Measurements from ENCODE around the gene RPS6KL1. TPM values are rescaled to one million over a fixed set of nuclear protein-coding genes. Genes with fewer than 3 reads are reported as not detected.

The RPS6KL1 gene, protein sequence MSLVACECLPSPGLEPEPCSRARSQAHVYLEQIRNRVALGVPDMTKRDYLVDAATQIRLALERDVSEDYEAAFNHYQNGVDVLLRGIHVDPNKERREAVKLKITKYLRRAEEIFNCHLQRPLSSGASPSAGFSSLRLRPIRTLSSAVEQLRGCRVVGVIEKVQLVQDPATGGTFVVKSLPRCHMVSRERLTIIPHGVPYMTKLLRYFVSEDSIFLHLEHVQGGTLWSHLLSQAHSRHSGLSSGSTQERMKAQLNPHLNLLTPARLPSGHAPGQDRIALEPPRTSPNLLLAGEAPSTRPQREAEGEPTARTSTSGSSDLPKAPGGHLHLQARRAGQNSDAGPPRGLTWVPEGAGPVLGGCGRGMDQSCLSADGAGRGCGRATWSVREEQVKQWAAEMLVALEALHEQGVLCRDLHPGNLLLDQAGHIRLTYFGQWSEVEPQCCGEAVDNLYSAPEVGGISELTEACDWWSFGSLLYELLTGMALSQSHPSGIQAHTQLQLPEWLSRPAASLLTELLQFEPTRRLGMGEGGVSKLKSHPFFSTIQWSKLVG
- 1 to 10 TPM; 5.6 to 6.7 TPM for total RNA-seq
- polyA plus RNA-seq (ENCODE audit: insufficient read length in 6 of 6) = 1 to 10 TPM in 4 of 6 donors, under 1 TPM in 2; 0.62 to 1.8 (median 1.1) TPM
- long read RNA-seq, donor 1 = 0 reads
- long read RNA-seq, donor 2 = 0 reads
- long read RNA-seq, donor 3 = 0 reads
- long read RNA-seq, donor 4, partial matches to known transcripts = 0 of 1 reads
- long read RNA-seq, donor 4, other reads (novel, unspliced or antisense) = 0 of 1 reads
- long read RNA-seq, donor 5 = 0 reads
- long read RNA-seq, donor 6 = 0 reads
- long read RNA-seq, donor 7 = 0 reads
- long read RNA-seq, donor 8 = 0 reads
- long read RNA-seq, donor 9 = 0 reads
- long read RNA-seq, donor 10, partial matches to known transcripts = 1 of 3 reads
- long read RNA-seq, donor 10, other reads (novel, unspliced or antisense) = 2 of 3 reads
- long read RNA-seq, donor 11 = 0 reads
- long read RNA-seq, donor 12 = 0 reads

DNA sequence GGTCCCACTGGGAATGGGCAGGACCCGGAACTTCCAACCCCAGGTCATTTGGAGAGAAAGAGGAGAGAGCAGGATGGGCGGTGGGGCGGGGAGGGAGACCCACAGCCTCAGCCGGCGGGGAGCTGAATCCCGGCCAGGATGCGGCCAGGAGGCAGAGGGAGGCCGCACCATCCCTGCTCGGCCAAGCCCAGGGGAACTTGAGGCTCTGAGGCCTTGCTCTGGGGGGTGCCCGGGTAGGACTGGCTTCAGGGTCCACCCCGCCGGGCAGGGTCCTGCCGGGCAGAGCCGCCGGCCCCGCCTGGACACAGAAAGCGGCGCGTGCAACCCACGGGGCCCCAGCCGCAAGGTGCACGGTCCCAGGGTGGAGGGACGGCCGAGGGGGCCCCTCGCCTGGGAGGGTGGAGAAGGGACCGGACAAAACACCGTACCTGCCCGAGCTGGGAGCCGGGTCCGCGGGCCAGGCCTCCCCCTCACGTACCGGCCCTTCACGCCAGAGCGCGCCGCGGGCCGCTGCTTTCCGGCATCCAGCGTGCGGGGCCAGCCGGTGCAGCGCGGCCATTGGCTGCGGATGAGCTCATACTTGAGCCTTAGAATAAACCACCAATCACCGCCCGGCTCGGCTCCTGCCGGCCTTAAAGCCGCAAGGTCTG, at the start of gene RPS6KL1:
Gene RPS6KL1, minus strand, starts transcription at position 509 of the 650 bp plus-strand sequence. CDS start 1,719 bp downstream, outside the sequence.
- H3K27ac ChIP-seq = no peak within 1 kb of the TSS
- intact Hi-C loops (cut with DNase I) = no loop called here
- ATAC-seq (peak; percentile 97), DNase-seq (peak in 3 of 4 donors; percentile 75 to 91 (median 75))
- no peaks in the 10 kb centered on the region for H3K9me3 ChIP-seq
- H3K4me1 ChIP-seq = peaks cover under 1 to 13% of the 10 kb centered on the region in 2 donors
- H3K36me3 ChIP-seq = no peaks in the 10 kb centered on the region
- H3K4me3 ChIP-seq = peak within 1 kb of the TSS; percentile 34 to 53
- TF ChIP-seq CTCF (IDR thresholded peaks at IDR 0.05) = no peak
- peaks cover 0 to 17% of the 10 kb centered on the region in 2 donors for H3K27me3 ChIP-seq

GRCh38 chr14:74968811-74969210, 45.8 kb upstream of the RPS6KL1 start:
- TF ChIP-seq CTCF (IDR thresholded peaks at IDR 0.05) = no peak
- Histone ChIP-seq H3K27ac (no peak overlapping the region), H3K36me3 (no peaks in the 10 kb centered on the region), H3K4me1 (peaks cover 0 to 8% of the 10 kb centered on the region in 2 donors), H3K4me3 (no peak overlapping the region), H3K27me3 (no peaks in the 10 kb centered on the region), H3K9me3 (no peaks in the 10 kb centered on the region)
- no peak for DNase-seq
- intact Hi-C loops (cut with DNase I) = no loop called here
- ATAC-seq = no peak

DNA sequence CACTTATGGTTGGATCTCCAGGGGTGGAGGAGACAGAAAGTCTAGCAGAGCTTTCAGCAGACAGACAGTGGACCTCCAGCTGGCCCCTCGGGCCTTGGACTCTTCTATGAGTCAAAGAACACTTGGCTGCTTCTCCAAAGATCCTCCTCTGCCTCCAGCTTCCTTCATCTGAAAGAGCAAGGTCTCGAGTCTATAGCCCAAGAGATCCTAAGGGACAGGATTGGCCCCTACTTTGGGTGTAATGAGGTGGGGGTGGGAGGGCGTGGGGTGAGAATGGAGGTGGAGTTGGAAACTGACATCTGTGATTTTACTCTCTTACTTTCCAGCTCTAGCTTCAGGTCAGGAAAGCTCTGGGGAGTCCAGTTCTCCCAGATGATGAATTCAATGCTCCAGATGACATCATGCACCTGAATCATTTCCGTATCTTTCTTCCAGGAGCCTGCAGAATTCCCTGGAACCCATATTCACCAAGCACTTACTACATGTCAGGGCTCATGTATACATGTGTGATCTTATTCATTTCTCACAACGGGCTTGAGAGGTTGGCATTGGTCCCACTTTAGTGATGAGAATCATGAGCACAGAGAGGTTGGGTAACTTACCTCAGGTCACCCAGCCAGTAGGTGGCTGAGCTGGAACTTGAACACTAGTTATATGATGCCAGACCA, 42.6 kb upstream of the RPS6KL1 start:
- TF ChIP-seq CTCF (IDR thresholded peaks at IDR 0.05) = no peak
- no peaks in the 10 kb centered on the region for H3K36me3 ChIP-seq
- H3K27me3 ChIP-seq = no peaks in the 10 kb centered on the region
- intact Hi-C loops (cut with DNase I) = no loop called here
- peaks cover 0 to 10% of the 10 kb centered on the region in 2 donors for H3K4me1 ChIP-seq
- no peaks in the 10 kb centered on the region for H3K9me3 ChIP-seq
- H3K27ac ChIP-seq = no peak overlapping the region
- DNase-seq (peak in 1 of 4 donors; percentile 40), ATAC-seq (no peak)
- H3K4me3 ChIP-seq = no peak overlapping the region

DNA sequence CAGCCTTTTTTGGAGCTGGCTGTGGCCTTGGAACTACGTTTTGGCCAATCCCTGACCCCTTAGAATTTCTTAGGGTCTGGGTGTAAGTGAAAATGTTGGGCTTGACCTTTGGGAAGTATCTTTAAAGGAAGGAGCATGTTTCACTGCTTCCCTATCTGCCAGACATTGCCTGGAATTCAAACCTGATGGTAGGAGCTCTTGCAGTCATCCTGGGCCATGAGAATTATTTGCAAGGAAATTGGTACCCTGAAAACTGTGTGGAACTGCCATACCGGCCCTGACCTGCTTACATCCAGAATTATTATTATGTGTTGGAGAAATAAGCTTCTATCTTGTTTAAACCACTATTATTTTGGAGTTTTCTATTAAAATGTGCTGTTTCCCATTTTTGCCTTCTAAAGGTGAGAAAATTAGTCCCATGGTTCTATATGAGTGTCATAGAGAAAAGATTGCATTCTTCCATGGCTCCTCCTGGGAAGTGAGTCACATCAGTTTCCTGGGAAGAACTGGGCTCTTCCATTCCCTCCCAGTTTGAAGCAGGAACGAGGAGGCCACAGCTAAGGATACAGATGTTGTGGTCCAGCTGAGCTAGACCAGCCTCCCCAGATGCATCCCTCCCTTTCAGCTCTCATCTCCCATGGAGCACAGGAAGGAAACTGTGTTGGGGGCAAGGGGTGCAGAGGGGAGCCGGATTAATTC, 41.9 kb upstream of the RPS6KL1 start:
- DNase-seq (no peak), ATAC-seq (no peak)
- intact Hi-C loops (cut with DNase I) = no loop called here
- TF ChIP-seq CTCF (IDR thresholded peaks at IDR 0.05) = no peak
- no peak overlapping the region for H3K4me3 ChIP-seq
- H3K9me3 ChIP-seq = no peaks in the 10 kb centered on the region
- no peaks in the 10 kb centered on the region for H3K27me3 ChIP-seq
- H3K27ac ChIP-seq = no peak overlapping the region
- peaks cover 0 to 10% of the 10 kb centered on the region in 2 donors for H3K4me1 ChIP-seq
- no peaks in the 10 kb centered on the region for H3K36me3 ChIP-seq
